Measurements from ENCODE around the gene RNF144A. TPM values are rescaled to one million over a fixed set of nuclear protein-coding genes. Genes with fewer than 3 reads are reported as not detected.
"Not testable (repeated sequence)": the region's sequence is repeated elsewhere in the genome, so short reads cannot be mapped to it uniquely, and the experiment has no call there.

The RNF144A gene
- total and polyA plus RNA-seq, 2 experiments from 2014 or later, result 0.60 to 3.5 TPM

DNA sequence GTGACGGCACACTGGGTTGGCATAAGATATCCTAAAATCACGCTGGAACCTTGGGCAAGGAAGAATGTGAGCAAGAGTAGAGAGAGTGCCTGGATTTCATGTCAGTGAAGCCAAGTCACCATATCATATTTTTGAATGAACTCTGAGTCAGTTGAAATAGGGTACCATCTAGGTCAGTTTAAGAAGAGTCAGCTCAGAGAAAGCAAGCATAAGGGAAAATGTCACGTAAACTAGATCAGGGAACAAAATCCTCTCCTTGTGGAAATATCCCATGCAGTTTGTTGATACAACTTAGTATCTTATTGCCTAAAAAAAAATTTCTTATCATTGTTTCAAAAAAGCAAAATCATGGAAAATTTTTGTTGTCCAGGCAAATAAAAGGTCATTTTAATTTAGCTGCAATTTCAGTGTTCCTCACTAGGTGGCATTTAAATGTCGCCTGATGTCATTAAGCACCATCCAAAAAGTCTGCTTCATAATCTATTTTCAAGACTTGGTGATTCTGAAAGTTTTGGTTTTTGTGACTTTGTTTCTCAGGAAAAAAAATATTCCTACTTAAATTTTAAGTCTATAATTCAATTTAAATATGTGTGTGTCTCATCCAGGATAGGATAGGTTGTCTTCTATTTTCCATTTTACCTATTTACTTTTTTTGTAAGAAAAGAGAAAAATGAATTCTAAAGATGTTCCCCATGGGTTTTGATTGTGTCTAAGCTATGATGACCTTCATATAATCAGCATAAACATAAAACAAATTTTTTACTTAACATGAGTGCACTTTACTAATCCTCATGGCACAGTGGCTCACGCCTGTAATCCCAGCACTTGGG, 20.1 kb upstream of the RNF144A start:
- Histone ChIP-seq H3K27me3 (replicated peaks; ENCODE audit: insufficient read depth) (peaks cover 9% of the 10 kb centered on the region; the same call in 1 of the 2 replicates), H4K20me1 (ENCODE audit: insufficient read depth) (no peaks in the 10 kb centered on the region), H3K4me1 (ENCODE audit: insufficient read depth) (no peaks in the 10 kb centered on the region), H3K27ac (no peak overlapping the region), H3K36me3 (ENCODE audit: low read depth) (no peaks in the 10 kb centered on the region), H2AFZ (no peak overlapping the region), H3K4me2 (ENCODE audit: unreplicated experiment) (no peak overlapping the region), H3K79me2 (ENCODE audit: insufficient read depth) (no peaks in the 10 kb centered on the region), H3F3A (ENCODE audit: insufficient read depth) (no peaks in the 10 kb centered on the region), H3K9me2 (ENCODE audit: insufficient read depth) (no peaks in the 10 kb centered on the region), H3K4me3 (no peak overlapping the region), H3K9ac (no peak overlapping the region), H3K9me3 (ENCODE audit: low read depth) (no peaks in the 10 kb centered on the region)
- WGBS, 2 experiments (ENCODE audit: low coverage in 1 of 2, low lambda C conversion rate in 2 of 2, missing lambda C conversion rate in 2 of 2), result 51 to 52% methylated on average over 5 of the region's 5 CpGs
- no peak for TF ChIP-seq EZH2phosphoT487 (IDR thresholded peaks at IDR 0.05; ENCODE audit: insufficient read depth, low read depth)
- TF ChIP-seq EZH2 (IDR thresholded peaks at IDR 0.05; ENCODE audit: insufficient read depth, poor library complexity, severe bottlenecking), result no peak
- in situ Hi-C loops (cut with MboI), result no loop called here
- peak; percentile 59 for DNase-seq

- H3K36me3 ChIP-seq (ENCODE audit: low read depth); H3K9me3 ChIP-seq (ENCODE audit: low read depth); H3K9me2 ChIP-seq (ENCODE audit: insufficient read depth); H2AFZ ChIP-seq; H3K4me2 ChIP-seq (ENCODE audit: unreplicated experiment); H4K20me1 ChIP-seq (ENCODE audit: insufficient read depth); H3K4me1 ChIP-seq (ENCODE audit: insufficient read depth); H3K27me3 ChIP-seq (replicated peaks; ENCODE audit: insufficient read depth); DNase-seq; H3F3A ChIP-seq (ENCODE audit: insufficient read depth); H3K79me2 ChIP-seq (ENCODE audit: insufficient read depth); H3K27ac ChIP-seq; H3K4me3 ChIP-seq; H3K9ac ChIP-seq: not testable (repeated sequence)
- in situ Hi-C loops (cut with MboI), result loop anchor here (10.0 kb wide), 1 partner anchor 122 kb away; no protein-coding TSS in a partner anchor
- WGBS, 2 experiments (ENCODE audit: low coverage in 1 of 2, low lambda C conversion rate in 2 of 2, missing lambda C conversion rate in 2 of 2), result 58 to 63% methylated on average over 2 of the region's 2 CpGs
These were observed 14.6 kb upstream of the RNF144A start for GRCh38 chr2:6902581-6902980.

GRCh38 chr2:6905668-6906067, 11.5 kb upstream of the RNF144A start:
- H3K4me2 ChIP-seq (ENCODE audit: unreplicated experiment), result no peak overlapping the region
- H3K36me3 ChIP-seq (ENCODE audit: low read depth), result no peaks in the 10 kb centered on the region
- H3K27me3 ChIP-seq (replicated peaks; ENCODE audit: insufficient read depth), result peaks cover 26% of the 10 kb centered on the region
- H3F3A ChIP-seq (ENCODE audit: insufficient read depth), result no peaks in the 10 kb centered on the region
- no peaks in the 10 kb centered on the region for H4K20me1 ChIP-seq (ENCODE audit: insufficient read depth)
- no peak overlapping the region for H3K4me3 ChIP-seq
- no peak for TF ChIP-seq EZH2phosphoT487 (IDR thresholded peaks at IDR 0.05; ENCODE audit: insufficient read depth, low read depth)
- no peak for TF ChIP-seq EZH2 (IDR thresholded peaks at IDR 0.05; ENCODE audit: insufficient read depth, poor library complexity, severe bottlenecking)
- H3K4me1 ChIP-seq (ENCODE audit: insufficient read depth), result no peaks in the 10 kb centered on the region
- 84 to 90% methylated on average over 1 of the region's 1 CpG for WGBS, 2 experiments (ENCODE audit: low coverage in 1 of 2, low lambda C conversion rate in 2 of 2, missing lambda C conversion rate in 2 of 2)
- no peak overlapping the region for H3K27ac ChIP-seq
- no peak overlapping the region for H2AFZ ChIP-seq
- no peaks in the 10 kb centered on the region for H3K9me2 ChIP-seq (ENCODE audit: insufficient read depth)
- H3K9me3 ChIP-seq (ENCODE audit: low read depth), result no peaks in the 10 kb centered on the region
- no peak for DNase-seq
- in situ Hi-C loops (cut with MboI), result loop anchor here (10.0 kb wide), 1 partner anchor 119 kb away; no protein-coding TSS in a partner anchor
- no peak overlapping the region for H3K9ac ChIP-seq
- no peaks in the 10 kb centered on the region for H3K79me2 ChIP-seq (ENCODE audit: insufficient read depth)

- in situ Hi-C loops (cut with MboI), result loop anchor here (10.0 kb wide), 1 partner anchor 119 kb away; no protein-coding TSS in a partner anchor
- WGBS, 2 experiments (ENCODE audit: low coverage in 1 of 2, low lambda C conversion rate in 2 of 2, missing lambda C conversion rate in 2 of 2), result 85 to 89% methylated on average over 1 of the region's 1 CpG
These were observed 11.0 kb upstream of the RNF144A start for GRCh38 chr2:6906165-6906741.

More at GRCh38 chr2:6906165-6906741, 11.0 kb upstream of the RNF144A start:
- no peaks in the 10 kb centered on the region for H3K9me3 ChIP-seq (ENCODE audit: low read depth)
- H3F3A ChIP-seq (ENCODE audit: insufficient read depth), result no peaks in the 10 kb centered on the region
- no peak overlapping the region for H2AFZ ChIP-seq
- H4K20me1 ChIP-seq (ENCODE audit: insufficient read depth), result no peaks in the 10 kb centered on the region
- no peaks in the 10 kb centered on the region for H3K79me2 ChIP-seq (ENCODE audit: insufficient read depth)
- peaks cover 26% of the 10 kb centered on the region for H3K27me3 ChIP-seq (replicated peaks; ENCODE audit: insufficient read depth)
- H3K27ac ChIP-seq, result no peak overlapping the region
- no peak overlapping the region for H3K9ac ChIP-seq
- no peaks in the 10 kb centered on the region for H3K9me2 ChIP-seq (ENCODE audit: insufficient read depth)
- TF ChIP-seq EZH2phosphoT487 (IDR thresholded peaks at IDR 0.05; ENCODE audit: insufficient read depth, low read depth) (no peak), EZH2 (IDR thresholded peaks at IDR 0.05; ENCODE audit: insufficient read depth, poor library complexity, severe bottlenecking) (no peak)
- H3K4me1 ChIP-seq (ENCODE audit: insufficient read depth), result no peaks in the 10 kb centered on the region
- no peaks in the 10 kb centered on the region for H3K36me3 ChIP-seq (ENCODE audit: low read depth)
- DNase-seq, result no peak
- no peak overlapping the region for H3K4me2 ChIP-seq (ENCODE audit: unreplicated experiment)
- H3K4me3 ChIP-seq, result no peak overlapping the region
